Hematopoietic multipotent progenitor cell (in vitro differentiated cells): ENCODE measurements around the gene TTC39B. TPM values are rescaled to one million over a fixed set of nuclear protein-coding genes. Genes with fewer than 3 reads are reported as not detected.
A peak's percentile ranks its signal among the peaks of the same experiment; 100 is the strongest.

Experiments used
- DNase-seq, 3 donors: peaks; one replicate each; pipeline ENCODE4 v3.0.0-alpha.2; 2011 to 2015; ENCODE audit warnings: low read depth in 2 of 3, low spot score in 2 of 3
- small RNA-seq: library from RNA; depleted of rRNA; stranded (forward); fragments of <200 nt; gene quantifications from one replicate; pipeline ENCODE3, GENCODE V24; 2012
- total RNA-seq: library from RNA; depleted of rRNA; stranded (reverse); fragments of >200 nt; gene quantifications from one replicate; pipeline ENCODE4 v1.2.3, GENCODE V29; 2012

Gene TTC39B
- total RNA-seq, 1 donor = 6.2 TPM

DNA sequence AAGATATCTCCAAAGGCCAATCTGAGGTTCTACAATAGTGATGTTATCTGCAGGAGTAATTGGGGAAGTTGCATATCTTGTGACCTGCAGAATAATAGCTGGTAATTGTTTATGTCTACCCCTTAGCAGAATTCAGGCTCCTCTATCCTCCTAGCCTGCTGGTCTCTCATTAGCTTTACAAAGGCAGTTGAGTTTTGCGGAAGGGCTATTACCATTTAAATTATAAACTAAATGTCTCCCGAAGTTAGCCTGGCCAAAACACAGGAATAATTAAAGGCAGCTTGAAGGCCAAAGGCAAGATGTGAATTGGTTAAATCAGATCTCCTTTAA is 168.7 kb downstream of the TTC39B start:
- no peak for DNase-seq

DNA sequence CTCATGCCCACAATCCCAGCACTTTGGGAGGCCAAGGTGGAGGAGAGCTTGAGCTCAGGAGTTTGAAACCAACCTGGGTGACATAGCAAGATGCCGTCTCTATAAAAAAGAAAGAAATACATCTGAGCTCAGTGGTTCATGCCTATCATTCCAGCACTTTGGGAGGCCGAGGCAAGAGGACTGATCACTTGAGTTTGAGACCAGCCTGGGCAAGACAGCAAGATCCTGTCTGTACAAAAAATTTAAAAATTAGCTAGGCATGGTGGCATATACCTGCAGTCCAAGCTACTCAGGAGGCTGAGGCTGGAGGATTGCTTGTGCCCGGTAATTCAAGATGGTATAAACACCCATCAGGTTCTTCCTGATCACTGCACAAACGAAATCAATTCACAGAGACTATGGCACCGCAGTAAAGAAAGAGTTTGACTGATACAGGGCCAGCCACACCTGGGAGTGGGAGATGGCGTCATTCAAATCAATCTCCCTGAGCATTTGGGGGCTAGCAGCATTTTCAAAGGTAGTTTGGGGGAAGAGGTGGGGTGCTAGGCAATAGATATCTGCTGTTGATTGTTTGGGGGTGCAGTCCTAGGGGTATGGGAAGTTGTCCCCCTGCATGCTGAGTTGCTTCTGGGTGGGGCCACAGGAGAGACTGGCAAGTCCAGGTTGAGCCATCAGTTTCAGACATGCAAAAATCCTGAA is 169.2 kb downstream of the TTC39B start:
- DNase-seq = no peak

DNA sequence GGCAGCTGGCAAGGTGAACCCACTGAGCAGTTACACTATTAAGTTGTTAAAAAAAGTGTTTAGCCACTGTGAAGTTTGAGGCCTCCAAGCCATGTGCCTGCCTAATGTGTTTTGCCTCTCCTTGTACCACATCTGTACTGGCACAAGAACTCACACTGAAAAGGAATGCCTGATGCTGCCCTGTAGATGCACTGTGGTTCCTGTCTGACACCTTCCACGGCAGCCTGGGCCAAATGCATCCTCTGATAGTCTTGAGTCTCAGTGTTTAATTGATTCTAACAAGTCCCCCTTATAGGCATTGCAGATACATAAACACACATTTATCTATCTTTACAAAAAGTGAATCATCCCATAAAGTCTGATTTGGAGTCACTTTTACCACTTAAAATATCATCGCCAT is 169.9 kb downstream of the TTC39B start:
- no peak for DNase-seq

DNA sequence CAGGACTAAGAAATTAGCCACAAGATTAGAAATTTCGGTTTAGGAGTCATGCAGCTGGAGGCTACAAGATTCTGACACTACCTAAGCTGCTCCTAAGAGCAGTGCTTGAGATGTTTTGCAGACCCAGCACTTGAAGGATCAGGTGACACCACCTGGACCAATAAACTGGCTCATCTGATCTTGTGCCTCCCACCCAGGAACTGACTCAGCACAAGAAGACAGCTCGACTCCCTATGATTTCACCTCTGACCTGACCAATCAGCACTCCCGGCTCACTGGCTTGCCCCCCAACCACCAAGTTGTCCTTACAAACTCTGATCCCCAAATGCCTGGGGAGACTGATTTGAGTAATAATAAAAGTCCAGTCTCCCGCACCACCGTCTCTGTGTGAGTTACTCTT is 170.4 kb downstream of the TTC39B start:
- no peak for DNase-seq

DNA sequence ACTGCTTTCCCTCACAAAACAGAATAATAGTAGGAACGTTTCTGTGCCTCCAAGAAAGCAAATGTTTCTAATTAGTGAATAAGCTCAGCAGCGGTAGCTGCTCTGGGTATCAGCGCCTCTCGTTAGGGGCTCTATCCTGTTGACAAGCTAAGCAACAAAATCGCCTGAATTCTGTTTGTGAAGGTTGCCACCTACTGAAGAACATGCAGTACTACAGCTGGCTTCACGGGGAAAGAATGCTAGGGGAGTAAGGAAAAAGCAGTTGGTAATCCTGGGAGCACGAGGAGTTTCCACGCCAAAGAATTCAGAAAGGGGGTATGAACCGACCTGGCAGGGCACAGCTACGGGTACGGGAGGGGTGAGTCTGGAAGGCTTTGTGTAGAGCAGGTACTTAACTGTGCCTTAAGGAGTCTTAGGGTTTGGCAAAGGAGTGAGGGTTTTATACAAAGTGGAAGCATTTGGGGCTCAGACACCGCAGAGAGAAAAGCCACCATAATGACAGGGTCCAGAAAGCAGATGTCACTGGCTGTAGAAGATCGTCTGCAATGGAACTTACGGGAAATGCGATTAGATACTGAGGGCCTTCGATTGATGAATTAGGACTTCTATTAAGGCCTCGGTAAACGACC is 171.7 kb downstream of the TTC39B start:
- DNase-seq = peak; percentile 16 to 77 (median 50)

DNA sequence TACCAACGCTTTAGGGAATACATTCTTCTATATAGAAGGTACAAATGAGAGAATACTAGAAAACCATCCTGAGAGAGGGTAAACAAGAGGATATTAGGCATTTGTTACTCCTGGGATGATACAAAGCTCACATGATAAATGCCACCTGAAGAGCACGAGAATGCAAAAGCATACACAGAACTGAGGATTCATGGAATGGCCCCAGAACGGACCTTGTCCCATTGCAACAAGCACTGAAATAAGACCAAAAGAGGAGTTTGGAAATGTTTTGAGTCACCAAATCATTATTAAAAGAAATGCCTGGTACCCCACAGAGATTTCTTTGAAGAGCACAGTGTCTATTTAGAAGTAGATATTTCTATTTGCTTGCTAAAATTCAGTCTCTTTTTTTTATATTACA is 173.5 kb downstream of the TTC39B start:
- DNase-seq = no peak

DNA sequence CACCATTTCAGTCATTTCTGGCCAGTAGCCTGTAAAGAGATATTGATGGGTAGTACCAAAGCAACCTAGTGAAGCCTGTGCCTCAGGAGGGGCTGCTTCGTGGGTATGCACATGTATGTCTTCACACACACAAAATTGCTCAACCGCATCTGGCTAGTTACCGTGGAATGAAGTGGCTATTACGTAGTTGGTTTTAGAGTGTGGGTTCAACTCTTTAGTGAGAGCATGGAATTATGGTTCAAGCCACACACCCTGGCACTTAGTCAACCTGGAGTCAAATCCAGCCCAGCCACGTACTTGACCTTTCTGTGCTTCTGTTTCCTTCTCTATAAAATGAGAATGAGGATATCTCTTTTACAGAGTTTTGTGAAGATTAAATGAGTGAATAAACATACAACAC is 174.9 kb downstream of the TTC39B start:
- no peak for DNase-seq

DNA sequence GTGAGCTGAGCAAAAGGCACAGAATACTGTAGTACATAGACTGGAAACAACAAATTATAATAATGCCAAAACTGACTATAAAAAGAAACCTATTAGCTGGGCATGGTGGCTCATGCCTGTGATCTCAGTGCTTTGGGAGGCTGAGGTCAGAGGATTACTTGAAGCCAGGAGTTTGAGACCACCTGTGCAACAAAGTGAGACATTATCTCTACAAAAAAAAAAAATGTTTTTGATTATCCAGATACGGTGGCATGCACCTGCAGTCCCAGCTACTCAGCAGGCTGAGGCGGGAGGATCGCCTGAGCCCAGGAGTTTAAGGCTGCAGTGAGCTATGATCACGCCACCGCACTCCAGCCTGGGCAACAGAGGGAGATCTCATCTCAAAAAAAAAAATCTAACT is 175.9 kb downstream of the TTC39B start:
- DNase-seq = no peak

DNA sequence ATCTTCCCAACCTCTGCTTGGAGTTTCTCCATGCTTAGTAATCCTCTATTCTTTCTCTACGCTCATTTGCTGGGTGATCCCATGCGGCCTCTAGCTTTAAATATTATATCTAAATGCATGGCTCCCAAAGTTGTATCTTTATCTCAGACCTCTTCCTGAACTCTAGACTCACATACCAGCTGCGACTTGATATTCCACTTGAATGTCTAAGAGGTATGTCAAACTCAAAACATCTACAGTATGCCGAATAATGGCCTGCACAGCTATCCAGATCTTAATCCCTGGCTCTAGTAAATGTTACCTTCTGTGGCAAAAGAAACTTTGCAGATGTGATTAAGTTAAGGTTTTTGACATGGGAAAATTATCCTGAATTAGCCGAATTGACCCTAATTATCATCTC is 179.2 kb downstream of the TTC39B start:
- DNase-seq = no peak

DNA sequence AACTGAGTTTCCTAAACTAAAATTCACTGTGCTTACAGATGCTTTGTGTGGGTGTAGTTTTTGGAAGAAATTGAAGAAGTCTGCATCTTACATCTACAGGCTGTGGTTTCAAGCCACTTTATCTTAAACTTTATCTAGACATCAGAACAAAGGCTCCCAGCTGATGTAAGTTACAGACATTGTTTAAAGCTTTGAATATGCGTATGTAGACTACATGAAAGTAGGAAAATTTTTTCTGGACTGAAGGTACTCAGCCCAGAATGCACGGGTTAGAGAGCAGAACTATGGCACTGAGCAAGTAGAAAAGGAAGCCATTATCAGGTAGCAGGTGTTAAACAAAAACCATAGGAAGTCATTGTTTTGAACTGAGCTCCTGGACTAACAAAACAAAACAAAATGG is 185.4 kb downstream of the TTC39B start:
- DNase-seq = peak in 1 of 3 donors; percentile 39

DNA sequence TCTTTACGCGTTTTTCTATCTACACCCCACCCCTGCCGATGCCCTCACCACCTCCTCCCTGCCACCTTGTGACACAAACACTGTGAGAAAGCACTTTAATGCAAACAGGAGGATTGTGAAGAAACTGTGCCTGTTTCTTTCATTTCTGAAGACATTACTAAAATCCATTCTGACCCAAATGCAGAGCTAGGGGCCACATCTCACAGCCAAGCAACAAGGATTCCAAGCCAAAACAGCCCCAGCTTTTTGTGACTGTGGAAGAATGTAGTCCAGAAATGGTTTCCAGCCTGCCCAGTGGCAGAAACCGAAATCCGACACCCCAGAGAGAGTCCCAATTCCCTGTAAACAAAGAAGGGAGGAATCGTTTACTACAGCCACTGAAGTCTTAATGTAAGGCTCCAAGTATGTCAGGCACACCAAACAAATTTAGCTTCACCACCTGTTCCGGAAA is 190.9 kb downstream of the TTC39B start:
- no peak for DNase-seq

DNA sequence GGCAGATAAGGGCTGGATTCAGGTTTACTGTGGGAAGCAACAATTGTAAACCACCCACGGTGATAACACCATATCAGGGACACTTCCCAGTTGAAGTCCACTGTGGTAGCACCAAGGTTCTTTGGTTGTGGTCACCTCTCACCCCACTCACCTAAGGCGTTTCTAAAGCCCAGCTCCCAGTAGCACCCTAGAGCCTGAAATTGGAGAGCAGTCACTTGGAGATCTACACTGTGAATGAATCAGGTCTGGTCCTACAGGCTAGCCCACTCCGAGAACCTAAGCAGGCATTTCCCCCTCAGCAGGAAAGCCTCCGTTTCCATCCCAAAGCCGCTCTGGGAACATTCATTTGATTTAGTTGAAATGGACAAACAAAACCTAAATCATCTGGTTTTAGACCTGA is 191.3 kb downstream of the TTC39B start:
- no peak for DNase-seq

DNA sequence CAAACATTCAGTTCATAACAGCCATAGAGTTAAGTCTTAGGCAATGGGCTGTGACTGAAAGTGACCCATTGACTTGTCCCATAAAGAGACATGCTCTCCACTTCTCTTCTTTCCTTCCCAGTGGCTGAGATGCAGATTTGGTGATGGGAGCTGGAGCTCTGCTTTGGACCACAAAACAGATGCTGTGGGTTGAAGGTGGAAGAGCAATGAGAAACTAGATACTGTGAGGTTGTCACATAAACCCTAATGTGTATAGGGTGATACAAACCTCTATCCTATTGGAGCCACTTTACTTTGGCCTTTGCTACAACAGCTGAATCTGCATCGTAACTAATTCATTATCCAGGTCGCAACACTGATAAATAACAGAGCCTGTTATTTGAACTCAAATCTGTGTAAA is 192.0 kb downstream of the TTC39B start:
- no peak for DNase-seq

Small RNA genes lying within 50 kb of the gene (small RNA-seq; reads per million reads assigned to genes)
- gene RNU6-559P = not detected

Other genes starting within 250 kb of the TTC39B start
- 21.5 TPM for gene SNAPC3, start 115.7 kb upstream of the TTC39B start, total RNA-seq
- 26.9 TPM for gene PSIP1, start 203.8 kb upstream of the TTC39B start, total RNA-seq
- gene CCDC171, start 245.8 kb upstream of the TTC39B start, total RNA-seq = 12.4 TPM